OCI-LY1 (cell line): ENCODE measurements around the gene RAB34.
"Not testable (repeated sequence)": the region's sequence is repeated elsewhere in the genome, so short reads cannot be mapped to it uniquely, and the experiment has no call there.

Source experiments
- CTCF ChIP-seq: fragments of 200-600 bp; sonication (generic), shearing (Covaris generic); IDR thresholded peaks from 2 replicates; pipeline ENCODE4 v1.5.1; 2017; ENCODE audit warnings: mild to moderate bottlenecking, antibody characterized with exemption, low read length, moderate library complexity, mixed read lengths
- EZH2 ChIP-seq: fragments of 200-600 bp; sonication (generic), shearing (Covaris generic); IDR thresholded peaks from 2 replicates; pipeline ENCODE4 v1.8.0; 2017; ENCODE audit warnings: borderline replicate concordance, mixed run types, mild to moderate bottlenecking, antibody characterized with exemption, low read length, moderate library complexity, mixed read lengths

- TF ChIP-seq CTCF, EZH2: not testable (repeated sequence)
Measured at GRCh38 chr17:28723836-28724499, 6.3 kb upstream of the RAB34 start.
